SU-DHL-6 (cell line): Measurements from ENCODE around the gene ARID3B.

ENCODE experiments used
- H2AFZ ChIP-seq: fragments of 200-600 bp; sonication (generic); 2 replicates; pipeline ENCODE4 v1.6.1; 2014; ENCODE audit warnings: low read depth, mild to moderate bottlenecking, moderate library complexity, mixed read lengths, antibody characterized with exemption, low read length; ENCODE audit not compliant: severe bottlenecking
- H3F3A ChIP-seq: fragments of 200-600 bp; shearing (Covaris generic); 2 replicates; pipeline ENCODE4 v1.6.0; 2016; ENCODE audit warnings: antibody characterized with exemption, mild to moderate bottlenecking; ENCODE audit not compliant: insufficient read depth
- H3K27ac ChIP-seq: fragments of 200-600 bp; sonication (generic); 2 replicates; pipeline ENCODE4 v1.5.1; 2016; ENCODE audit warnings: low read depth, mild to moderate bottlenecking, low read length, moderate library complexity, mixed read lengths
- H3K27me3 ChIP-seq: fragments of 200-600 bp; sonication (generic), shearing (Covaris generic); 2 replicates; pipeline ENCODE4 v1.6.0; 2014; ENCODE audit warnings: mild to moderate bottlenecking, low read length
- H3K36me3 ChIP-seq: fragments of 200-600 bp; sonication (generic); 2 replicates; pipeline ENCODE4 v1.6.1; 2014; ENCODE audit warnings: mild to moderate bottlenecking, low read length, mixed read lengths
- H3K4me2 ChIP-seq: fragments of 300-600, 200-600 bp; shearing (Covaris generic), sonication (generic); 2 replicates; pipeline ENCODE4 v1.6.0; 2014; ENCODE audit warnings: low read length, low read depth, mild to moderate bottlenecking; ENCODE audit not compliant: poor library complexity, severe bottlenecking
- H3K4me3 ChIP-seq: fragments of 200-600 bp; sonication (generic); 2 replicates; pipeline ENCODE4 v1.5.1; 2014; ENCODE audit warnings: antibody characterized with exemption, low read length, mild to moderate bottlenecking, mixed read lengths; ENCODE audit not compliant: insufficient read depth, poor library complexity, severe bottlenecking
- H3K79me2 ChIP-seq: fragments of 200-600 bp; sonication (generic); 2 replicates; pipeline ENCODE4 v1.6.1; 2014; ENCODE audit warnings: mild to moderate bottlenecking, low read length, moderate library complexity; ENCODE audit not compliant: insufficient read depth
- H3K9ac ChIP-seq: fragments of 200-600 bp; sonication (generic); 2 replicates; pipeline ENCODE4 v1.7.0; 2014; ENCODE audit warnings: mild to moderate bottlenecking, low read length
- H3K9me2 ChIP-seq: fragments of 200-600 bp; sonication (generic); replicated peaks from 2 replicates; pipeline ENCODE4 v1.6.1; 2014; ENCODE audit warnings: low read length; ENCODE audit not compliant: insufficient read depth
- H3K9me3 ChIP-seq: fragments of 200-600 bp; sonication (generic); 2 replicates; pipeline ENCODE4 v1.6.1; 2014; ENCODE audit warnings: low read length, mixed read lengths; ENCODE audit not compliant: insufficient read depth
- H4K20me1 ChIP-seq: fragments of 200-600 bp; sonication (generic); 2 replicates; pipeline ENCODE4 v1.6.1; 2014; ENCODE audit warnings: low read depth, mild to moderate bottlenecking, antibody characterized with exemption, low read length, moderate library complexity, mixed read lengths
- CTCF ChIP-seq: fragments of 200-600 bp; sonication (generic); IDR thresholded peaks from one replicate; pipeline ENCODE4 v1.5.1; 2017; ENCODE audit warnings: antibody characterized with exemption, mild to moderate bottlenecking, low read length, moderate library complexity; ENCODE audit not compliant: insufficient read depth, poor library complexity, severe bottlenecking
- EZH2phosphoT487 ChIP-seq: fragments of 200-600 bp; sonication (generic), shearing (Covaris generic); conservative IDR thresholded peaks from 2 replicates; pipeline ENCODE4 v1.6.1; 2018; ENCODE audit warnings: mild to moderate bottlenecking, antibody characterized with exemption, low read length, moderate library complexity, mixed read lengths

The ARID3B gene

GRCh38 chr15:74525945-74526344, 15.1 kb upstream of the ARID3B start:
- Histone ChIP-seq H3K79me2 (no peaks in the 10 kb centered on the region), H2AFZ (no peak overlapping the region), H3F3A (no peaks in the 10 kb centered on the region), H3K9me3 (no peaks in the 10 kb centered on the region), H3K9ac (no peak overlapping the region), H3K27me3 (no peaks in the 10 kb centered on the region), H3K27ac (no peak overlapping the region), H4K20me1 (no peaks in the 10 kb centered on the region), H3K4me2 (no peak overlapping the region), H3K36me3 (no peaks in the 10 kb centered on the region), H3K4me3 (no peak overlapping the region), H3K9me2 (no peaks in the 10 kb centered on the region)
- TF ChIP-seq CTCF (no peak), EZH2phosphoT487 (no peak)

- Histone ChIP-seq H2AFZ (no peak overlapping the region), H3K9me3 (no peaks in the 10 kb centered on the region), H3K4me3 (no peak overlapping the region), H3K36me3 (no peaks in the 10 kb centered on the region), H3K9me2 (no peaks in the 10 kb centered on the region), H3K79me2 (no peaks in the 10 kb centered on the region), H3K9ac (no peak overlapping the region), H4K20me1 (no peaks in the 10 kb centered on the region), H3K4me2 (no peak overlapping the region), H3F3A (no peaks in the 10 kb centered on the region), H3K27ac (no peak overlapping the region), H3K27me3 (no peaks in the 10 kb centered on the region)
- no peak for TF ChIP-seq CTCF
- TF ChIP-seq EZH2phosphoT487 = no peak
These were observed 12.1 kb upstream of the ARID3B start for GRCh38 chr15:74528876-74529275.

- Histone ChIP-seq H3K9me3 (no peaks in the 10 kb centered on the region), H3K27me3 (no peaks in the 10 kb centered on the region), H3K36me3 (no peaks in the 10 kb centered on the region), H3K4me2 (no peak overlapping the region), H2AFZ (no peak overlapping the region), H3K79me2 (no peaks in the 10 kb centered on the region), H3F3A (no peaks in the 10 kb centered on the region), H3K9me2 (no peaks in the 10 kb centered on the region), H3K27ac (no peak overlapping the region), H3K4me3 (no peak overlapping the region), H3K9ac (no peak overlapping the region), H4K20me1 (no peaks in the 10 kb centered on the region)
- TF ChIP-seq EZH2phosphoT487 (no peak), CTCF (no peak)
These were observed 11.1 kb upstream of the ARID3B start for GRCh38 chr15:74529921-74530320.

GRCh38 chr15:74530771-74531143, 10.3 kb upstream of the ARID3B start:
- Histone ChIP-seq H3K4me2 (no peak overlapping the region), H3K9me3 (no peaks in the 10 kb centered on the region), H3K27me3 (no peaks in the 10 kb centered on the region), H3K27ac (no peak overlapping the region), H3K9ac (no peak overlapping the region), H4K20me1 (no peaks in the 10 kb centered on the region), H3K36me3 (no peaks in the 10 kb centered on the region), H3K4me3 (no peak overlapping the region), H3F3A (no peaks in the 10 kb centered on the region), H2AFZ (no peak overlapping the region), H3K9me2 (no peaks in the 10 kb centered on the region), H3K79me2 (no peaks in the 10 kb centered on the region)
- TF ChIP-seq CTCF = no peak
- TF ChIP-seq EZH2phosphoT487 = no peak
